OCI-M2 (cell line): ENCODE data around the gene HTR6.

ENCODE experiments used
- DNase-seq: peaks from one replicate; lab custom pipeline; 2025; ENCODE audit not compliant: unreplicated experiment; lab: John Stamatoyannopoulos, UW

HTR6 gene

DNA sequence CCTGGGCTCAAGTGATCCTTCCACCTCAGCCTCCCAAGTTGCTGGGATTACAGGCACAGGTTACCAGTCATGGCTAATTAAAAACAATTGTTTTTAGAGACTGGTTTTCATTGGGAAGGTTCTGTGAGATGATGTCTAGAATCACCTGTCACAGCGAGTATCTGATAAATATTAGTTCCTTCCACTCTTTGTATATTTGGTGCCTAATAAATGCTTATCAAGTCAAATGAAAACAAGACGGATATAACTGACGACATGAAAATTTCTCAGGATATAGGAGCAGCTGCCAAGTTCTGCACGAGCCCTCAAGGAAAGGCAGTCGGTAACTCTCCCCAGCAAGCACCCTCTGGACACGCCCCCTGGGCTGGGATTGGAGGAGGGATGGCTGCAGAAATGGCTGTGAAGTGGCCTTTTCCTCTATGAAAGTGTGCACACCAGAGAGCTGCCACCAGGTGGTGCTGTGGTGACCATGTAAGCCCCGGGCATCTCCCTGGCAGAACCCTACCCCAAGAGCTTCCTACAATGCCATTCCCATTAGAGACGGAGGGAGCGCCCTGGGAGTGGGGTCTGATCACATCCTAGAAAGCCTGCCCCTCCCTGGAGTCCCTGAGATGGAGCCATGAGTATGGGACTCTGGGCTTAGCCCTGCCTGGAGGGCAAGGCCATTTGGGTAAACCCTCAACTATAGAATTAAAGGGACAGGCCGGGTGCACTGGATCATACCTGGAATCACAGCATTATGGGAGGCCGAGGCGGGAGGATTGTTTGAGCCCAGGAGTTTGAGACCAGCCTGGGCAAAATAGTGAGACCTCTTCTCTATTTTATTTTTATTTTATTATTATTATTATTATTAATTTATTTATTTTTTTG is 50.9 kb downstream of the HTR6 start:
- DNase-seq: peak; percentile 29

DNA sequence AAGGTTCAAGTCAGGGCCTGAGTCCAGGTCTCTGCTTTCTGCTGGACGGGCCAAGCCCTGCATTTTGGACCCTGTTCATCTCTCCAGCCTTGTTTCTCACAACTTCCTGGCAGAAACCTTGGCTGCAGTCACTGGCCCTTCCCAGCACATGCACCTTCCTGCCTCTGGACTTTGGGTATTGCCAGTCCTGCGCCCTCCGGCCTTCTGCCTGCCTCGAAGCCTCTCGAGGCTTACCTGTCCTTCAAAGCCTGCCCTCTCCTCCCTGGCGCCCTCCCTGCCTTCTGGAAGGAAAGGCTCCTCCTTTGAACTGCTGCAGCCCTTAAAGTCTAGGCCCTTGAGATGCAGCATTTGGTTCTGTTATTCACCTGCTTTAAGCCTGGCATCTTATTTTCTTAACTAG is 52.8 kb downstream of the HTR6 start:
- no peak for DNase-seq

DNA sequence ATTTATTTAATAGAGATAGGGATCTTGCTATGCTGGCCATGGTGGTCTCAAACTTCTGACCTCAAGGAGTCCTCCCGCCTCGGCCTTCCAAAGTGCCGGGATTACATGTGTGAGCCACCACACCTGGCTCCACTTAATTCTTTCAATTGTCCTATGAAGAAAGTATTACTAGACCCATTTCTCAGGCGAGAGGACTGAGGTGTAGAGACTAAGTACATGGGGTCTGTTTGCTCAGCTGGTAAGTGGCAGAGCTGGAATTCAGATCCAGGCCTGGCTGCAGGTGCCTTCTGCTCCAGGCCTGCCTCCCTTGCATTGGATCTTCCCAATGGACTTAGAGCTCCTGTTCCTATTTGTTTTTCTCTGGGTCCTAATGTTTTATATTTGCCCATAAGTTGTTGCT is 55.5 kb downstream of the HTR6 start:
- no peak for DNase-seq

DNA sequence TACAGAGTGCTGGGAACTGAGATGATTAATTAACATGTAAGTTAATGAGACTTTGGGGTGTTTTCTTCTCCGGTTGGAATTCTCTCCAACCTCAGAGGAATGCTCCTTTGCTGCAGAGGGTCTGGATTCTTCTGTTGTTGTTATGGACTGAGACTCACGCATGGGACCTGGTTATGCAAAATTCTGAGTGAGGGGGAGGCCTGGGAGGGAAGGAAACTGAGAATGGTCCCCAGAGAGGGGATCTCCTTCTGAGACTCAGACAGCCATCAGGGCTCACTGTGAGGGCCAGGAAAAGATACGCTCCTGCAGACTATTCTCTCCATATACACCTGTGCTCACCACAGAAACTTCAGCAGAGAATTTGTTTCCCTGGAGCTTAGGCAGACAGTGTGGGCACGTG is 56.3 kb downstream of the HTR6 start:
- no peak for DNase-seq

DNA sequence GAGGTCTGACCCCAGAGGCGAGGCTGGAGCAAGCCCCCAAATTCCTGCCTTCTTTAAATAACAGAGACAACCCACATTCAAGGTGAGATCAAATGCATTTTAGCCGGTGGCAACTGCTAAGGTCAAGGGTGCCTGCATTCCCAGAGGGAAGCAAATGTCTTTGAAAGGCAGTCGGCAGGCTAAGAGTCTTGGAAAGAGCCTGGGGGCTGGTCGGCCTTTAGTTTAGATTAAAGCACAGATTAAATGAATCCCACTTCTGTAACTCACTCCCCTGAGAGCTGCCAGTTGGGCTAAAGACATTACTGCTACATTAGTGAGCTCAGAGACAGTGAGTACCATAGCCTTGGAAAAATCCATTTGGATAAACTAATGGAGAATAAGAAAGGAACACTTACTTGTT is 59.2 kb downstream of the HTR6 start:
- DNase-seq: no peak

DNA sequence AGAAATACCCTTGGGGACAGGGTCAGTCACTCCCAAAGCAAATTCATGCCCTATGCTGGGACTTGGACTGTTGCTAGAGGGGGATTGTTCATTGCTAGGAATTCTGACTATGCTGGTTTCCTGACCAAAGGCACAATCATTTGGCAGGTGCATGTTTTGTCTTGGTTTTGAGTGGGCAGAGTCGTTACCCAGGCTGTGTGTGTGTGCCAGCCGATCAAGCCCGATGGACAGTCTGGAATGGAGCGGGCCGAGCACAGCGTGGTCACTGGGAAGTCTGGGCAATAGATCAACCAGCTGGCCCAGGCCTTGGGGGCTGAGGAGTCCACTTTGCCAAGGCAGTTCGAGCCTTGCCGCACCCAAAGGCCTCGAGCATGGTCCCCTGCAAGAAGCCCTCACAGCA is 60.9 kb downstream of the HTR6 start:
- no peak for DNase-seq

DNA sequence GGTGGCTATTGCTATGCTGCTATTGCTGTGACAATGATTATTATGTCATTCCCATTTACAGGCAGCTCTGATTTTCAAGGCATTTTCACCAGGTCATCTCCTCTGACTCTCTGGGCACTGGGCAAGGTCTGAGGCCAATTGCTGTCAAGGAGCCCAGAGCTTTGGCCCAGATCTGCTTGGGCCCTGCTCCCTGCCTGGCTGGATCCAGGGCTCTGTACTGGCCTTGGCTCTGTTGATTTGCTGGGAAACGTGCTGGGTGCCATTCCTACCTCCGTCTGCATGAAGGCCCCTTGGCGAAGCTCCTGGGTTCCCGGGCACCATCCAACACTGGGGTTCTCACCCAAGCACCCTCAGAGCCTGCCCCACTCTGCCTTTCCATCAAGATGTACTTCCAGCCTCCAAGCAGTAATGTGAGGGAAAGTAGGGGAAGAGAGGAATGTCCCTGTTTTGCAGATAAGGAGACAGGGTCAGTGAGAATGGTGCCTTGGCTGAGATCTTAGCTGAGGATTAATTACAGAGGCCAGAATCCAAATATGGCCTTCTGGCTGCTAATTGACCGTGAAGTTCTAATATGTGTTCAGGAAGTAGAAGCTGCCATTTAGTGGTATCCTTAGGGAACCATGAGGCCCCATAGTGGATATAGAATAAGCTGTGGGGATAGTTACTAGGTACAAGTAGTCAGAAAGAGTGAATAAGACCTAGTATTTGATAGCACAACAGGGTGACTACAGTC is 63.9 kb downstream of the HTR6 start:
- no peak for DNase-seq

DNA sequence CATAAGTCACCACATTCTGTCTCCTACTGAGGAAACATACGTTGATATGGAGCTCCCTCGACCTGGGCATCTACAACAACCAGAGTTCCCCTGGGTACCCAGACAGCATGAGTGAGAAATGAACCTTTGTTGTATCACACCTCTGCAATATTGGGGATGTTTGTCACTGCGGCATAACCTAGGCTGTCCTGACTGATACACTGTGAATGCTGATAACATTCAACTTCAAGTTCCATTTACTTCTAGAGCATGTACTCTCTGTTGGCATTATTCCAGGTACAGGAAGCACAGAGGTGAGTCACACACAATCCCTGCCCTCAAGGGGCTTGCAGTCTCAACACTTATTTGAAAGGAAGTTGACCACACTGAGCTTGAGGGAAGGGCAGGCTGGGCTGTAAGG is 65.6 kb downstream of the HTR6 start:
- DNase-seq: no peak
